ENCODE measurements around the gene CAMK1D. TPM values are rescaled to one million over a fixed set of nuclear protein-coding genes. Genes with fewer than 3 reads are reported as not detected.

Gene CAMK1D
- total RNA-seq, 1 experiment from 2014 or later: 10.2 TPM

DNA sequence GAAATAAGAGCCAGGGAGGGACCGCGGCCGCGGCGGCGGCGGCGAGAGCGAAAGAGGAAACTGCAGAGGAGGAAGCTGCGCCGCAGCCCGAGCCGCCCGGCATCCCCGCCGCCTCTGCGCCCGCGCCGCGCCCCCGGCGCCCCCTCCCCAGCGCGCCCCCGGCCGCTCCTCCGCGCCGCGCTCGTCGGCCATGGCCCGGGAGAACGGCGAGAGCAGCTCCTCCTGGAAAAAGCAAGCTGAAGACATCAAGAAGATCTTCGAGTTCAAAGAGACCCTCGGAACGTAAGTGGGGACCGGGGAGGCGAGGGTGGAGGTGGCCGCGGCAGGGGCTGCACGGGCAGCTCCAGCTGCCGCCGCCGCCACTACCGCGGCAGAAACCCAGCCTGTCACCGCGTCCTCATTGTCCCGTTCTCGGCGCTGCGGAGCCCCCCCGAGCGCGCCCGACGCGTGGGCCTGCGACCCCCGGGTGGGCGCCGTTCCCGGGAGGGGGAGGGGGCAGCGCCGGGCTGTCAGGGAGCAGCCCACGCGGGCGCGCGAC lies 351 bp downstream of the CAMK1D start (continued):
- TF ChIP-seq, protein P1, sequence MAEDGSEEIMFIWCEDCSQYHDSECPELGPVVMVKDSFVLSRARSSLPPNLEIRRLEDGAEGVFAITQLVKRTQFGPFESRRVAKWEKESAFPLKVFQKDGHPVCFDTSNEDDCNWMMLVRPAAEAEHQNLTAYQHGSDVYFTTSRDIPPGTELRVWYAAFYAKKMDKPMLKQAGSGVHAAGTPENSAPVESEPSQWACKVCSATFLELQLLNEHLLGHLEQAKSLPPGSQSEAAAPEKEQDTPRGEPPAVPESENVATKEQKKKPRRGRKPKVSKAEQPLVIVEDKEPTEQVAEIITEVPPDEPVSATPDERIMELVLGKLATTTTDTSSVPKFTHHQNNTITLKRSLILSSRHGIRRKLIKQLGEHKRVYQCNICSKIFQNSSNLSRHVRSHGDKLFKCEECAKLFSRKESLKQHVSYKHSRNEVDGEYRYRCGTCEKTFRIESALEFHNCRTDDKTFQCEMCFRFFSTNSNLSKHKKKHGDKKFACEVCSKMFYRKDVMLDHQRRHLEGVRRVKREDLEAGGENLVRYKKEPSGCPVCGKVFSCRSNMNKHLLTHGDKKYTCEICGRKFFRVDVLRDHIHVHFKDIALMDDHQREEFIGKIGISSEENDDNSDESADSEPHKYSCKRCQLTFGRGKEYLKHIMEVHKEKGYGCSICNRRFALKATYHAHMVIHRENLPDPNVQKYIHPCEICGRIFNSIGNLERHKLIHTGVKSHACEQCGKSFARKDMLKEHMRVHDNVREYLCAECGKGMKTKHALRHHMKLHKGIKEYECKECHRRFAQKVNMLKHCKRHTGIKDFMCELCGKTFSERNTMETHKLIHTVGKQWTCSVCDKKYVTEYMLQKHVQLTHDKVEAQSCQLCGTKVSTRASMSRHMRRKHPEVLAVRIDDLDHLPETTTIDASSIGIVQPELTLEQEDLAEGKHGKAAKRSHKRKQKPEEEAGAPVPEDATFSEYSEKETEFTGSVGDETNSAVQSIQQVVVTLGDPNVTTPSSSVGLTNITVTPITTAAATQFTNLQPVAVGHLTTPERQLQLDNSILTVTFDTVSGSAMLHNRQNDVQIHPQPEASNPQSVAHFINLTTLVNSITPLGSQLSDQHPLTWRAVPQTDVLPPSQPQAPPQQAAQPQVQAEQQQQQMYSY (CRISPR knock-in tag; IDR thresholded peaks at IDR 0.05): no peak
- TF ChIP-seq, protein P2, sequence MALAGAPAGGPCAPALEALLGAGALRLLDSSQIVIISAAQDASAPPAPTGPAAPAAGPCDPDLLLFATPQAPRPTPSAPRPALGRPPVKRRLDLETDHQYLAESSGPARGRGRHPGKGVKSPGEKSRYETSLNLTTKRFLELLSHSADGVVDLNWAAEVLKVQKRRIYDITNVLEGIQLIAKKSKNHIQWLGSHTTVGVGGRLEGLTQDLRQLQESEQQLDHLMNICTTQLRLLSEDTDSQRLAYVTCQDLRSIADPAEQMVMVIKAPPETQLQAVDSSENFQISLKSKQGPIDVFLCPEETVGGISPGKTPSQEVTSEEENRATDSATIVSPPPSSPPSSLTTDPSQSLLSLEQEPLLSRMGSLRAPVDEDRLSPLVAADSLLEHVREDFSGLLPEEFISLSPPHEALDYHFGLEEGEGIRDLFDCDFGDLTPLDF (CRISPR knock-in tag; IDR thresholded peaks at IDR 0.05): no peak
- TF ChIP-seq IRF2 (CRISPR knock-in tag; IDR thresholded peaks at IDR 0.05; ENCODE audit: borderline replicate concordance, low read depth) (no peak), ESRRA (CRISPR knock-in tag; IDR thresholded peaks at IDR 0.05; ENCODE audit: borderline replicate concordance) (no peak), FOXP1 (CRISPR knock-in tag; IDR thresholded peaks at IDR 0.05; ENCODE audit: borderline replicate concordance) (peak; percentile 2; the same call in 1 of the 2 replicates), NFYB (CRISPR knock-in tag; conservative IDR thresholded peaks at IDR 0.05; ENCODE audit: low read depth) (no peak), ETV6 (CRISPR knock-in tag; IDR thresholded peaks at IDR 0.05) (0 out of 2 replicates have a peak, but pooled peaks have one; percentile 42), TP53 (CRISPR knock-in tag; IDR thresholded peaks at IDR 0.05) (no peak), ZNF263 (CRISPR knock-in tag; IDR thresholded peaks at IDR 0.05; ENCODE audit: low read depth) (no peak)
- TF ChIP-seq, protein P3, sequence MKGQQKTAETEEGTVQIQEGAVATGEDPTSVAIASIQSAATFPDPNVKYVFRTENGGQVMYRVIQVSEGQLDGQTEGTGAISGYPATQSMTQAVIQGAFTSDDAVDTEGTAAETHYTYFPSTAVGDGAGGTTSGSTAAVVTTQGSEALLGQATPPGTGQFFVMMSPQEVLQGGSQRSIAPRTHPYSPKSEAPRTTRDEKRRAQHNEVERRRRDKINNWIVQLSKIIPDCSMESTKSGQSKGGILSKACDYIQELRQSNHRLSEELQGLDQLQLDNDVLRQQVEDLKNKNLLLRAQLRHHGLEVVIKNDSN (CRISPR knock-in tag; IDR thresholded peaks at IDR 0.05): no peak

DNA sequence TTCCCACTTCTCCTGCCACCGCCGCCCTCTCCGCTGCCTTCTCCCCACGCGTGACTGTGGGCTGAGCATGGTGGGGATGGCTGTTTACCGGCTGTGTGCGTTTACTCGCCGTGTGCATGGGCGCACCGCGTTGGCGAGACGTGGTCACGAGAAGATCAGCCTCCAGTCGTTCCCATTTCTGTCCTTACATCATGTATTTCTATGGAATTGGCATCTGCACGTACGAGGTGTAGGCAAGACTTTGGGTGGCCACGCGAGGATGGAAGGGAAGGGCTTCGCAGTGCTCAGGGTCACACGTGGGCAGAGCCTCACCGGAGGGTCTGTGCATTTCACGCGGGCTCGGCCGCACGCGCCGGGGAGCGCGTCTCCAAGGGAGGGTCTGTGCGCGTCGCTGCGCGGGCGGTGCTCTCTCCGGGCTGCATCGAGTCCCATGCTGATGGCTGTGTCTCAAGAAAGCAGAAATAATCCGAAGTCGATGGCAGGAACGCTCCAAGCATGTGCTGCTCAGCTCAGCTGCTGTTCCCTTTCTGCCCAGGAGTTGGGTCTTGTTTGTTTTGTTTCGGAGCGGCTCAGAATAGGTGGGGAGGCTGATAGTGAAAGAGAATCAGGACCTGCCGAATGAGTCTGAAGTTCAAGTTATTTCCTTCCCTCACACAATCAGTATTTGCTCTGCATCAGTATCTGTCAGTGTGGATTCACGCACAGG lies 973 bp downstream of the CAMK1D start:
- ChIA-PET POLR2A (interaction anchor here (0.9 kb wide), 1 partner anchor 22 kb away, joined by 3 read pairs; no protein-coding TSS in a partner anchor), CTCF (interaction anchor here (1.2 to 3.2 kb wide), 3 partner anchors 9 to 134 kb away, joined by 4 to 18 read pairs (median 11); no protein-coding TSS in a partner anchor)
- peak; percentile 36 for ATAC-seq
- no peaks in the 10 kb centered on the region for H3K9me3 Mint-ChIP-seq
- H3K27ac Mint-ChIP-seq: peak overlapping the region; percentile 96
- DNase-seq (ENCODE audit: low spot score): peak; percentile 22
- peaks cover 2% of the 10 kb centered on the region; the same call in 1 of the 2 replicates for H3K36me3 Mint-ChIP-seq
- H3K4me3 Mint-ChIP-seq: peak overlapping the region; percentile 99
- peaks cover 47% of the 10 kb centered on the region for H3K27me3 Mint-ChIP-seq (ENCODE audit: low read depth)
- H3K4me1 Mint-ChIP-seq: peaks cover 42% of the 10 kb centered on the region
- TF ChIP-seq, protein P4, sequence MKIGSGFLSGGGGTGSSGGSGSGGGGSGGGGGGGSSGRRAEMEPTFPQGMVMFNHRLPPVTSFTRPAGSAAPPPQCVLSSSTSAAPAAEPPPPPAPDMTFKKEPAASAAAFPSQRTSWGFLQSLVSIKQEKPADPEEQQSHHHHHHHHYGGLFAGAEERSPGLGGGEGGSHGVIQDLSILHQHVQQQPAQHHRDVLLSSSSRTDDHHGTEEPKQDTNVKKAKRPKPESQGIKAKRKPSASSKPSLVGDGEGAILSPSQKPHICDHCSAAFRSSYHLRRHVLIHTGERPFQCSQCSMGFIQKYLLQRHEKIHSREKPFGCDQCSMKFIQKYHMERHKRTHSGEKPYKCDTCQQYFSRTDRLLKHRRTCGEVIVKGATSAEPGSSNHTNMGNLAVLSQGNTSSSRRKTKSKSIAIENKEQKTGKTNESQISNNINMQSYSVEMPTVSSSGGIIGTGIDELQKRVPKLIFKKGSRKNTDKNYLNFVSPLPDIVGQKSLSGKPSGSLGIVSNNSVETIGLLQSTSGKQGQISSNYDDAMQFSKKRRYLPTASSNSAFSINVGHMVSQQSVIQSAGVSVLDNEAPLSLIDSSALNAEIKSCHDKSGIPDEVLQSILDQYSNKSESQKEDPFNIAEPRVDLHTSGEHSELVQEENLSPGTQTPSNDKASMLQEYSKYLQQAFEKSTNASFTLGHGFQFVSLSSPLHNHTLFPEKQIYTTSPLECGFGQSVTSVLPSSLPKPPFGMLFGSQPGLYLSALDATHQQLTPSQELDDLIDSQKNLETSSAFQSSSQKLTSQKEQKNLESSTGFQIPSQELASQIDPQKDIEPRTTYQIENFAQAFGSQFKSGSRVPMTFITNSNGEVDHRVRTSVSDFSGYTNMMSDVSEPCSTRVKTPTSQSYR (CRISPR knock-in tag; IDR thresholded peaks at IDR 0.05): no peak
- no peak for TF ChIP-seq MYBL2 (CRISPR knock-in tag; IDR thresholded peaks at IDR 0.05)
- TF ChIP-seq, protein P5, sequence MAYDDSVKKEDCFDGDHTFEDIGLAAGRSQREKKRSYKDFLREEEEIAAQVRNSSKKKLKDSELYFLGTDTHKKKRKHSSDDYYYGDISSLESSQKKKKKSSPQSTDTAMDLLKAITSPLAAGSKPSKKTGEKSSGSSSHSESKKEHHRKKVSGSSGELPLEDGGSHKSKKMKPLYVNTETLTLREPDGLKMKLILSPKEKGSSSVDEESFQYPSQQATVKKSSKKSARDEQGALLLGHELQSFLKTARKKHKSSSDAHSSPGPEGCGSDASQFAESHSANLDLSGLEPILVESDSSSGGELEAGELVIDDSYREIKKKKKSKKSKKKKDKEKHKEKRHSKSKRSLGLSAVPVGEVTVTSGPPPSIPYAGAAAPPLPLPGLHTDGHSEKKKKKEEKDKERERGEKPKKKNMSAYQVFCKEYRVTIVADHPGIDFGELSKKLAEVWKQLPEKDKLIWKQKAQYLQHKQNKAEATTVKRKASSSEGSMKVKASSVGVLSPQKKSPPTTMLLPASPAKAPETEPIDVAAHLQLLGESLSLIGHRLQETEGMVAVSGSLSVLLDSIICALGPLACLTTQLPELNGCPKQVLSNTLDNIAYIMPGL (CRISPR knock-in tag; IDR thresholded peaks at IDR 0.05): peak; percentile 74; the same call in 1 of the 2 replicates
- no peak; the same call in 1 of the 2 replicates for TF ChIP-seq TEAD1 (CRISPR knock-in tag; IDR thresholded peaks at IDR 0.05)
- TF ChIP-seq CREM (CRISPR knock-in tag; IDR thresholded peaks at IDR 0.05): no peak
- TF ChIP-seq, protein P6, sequence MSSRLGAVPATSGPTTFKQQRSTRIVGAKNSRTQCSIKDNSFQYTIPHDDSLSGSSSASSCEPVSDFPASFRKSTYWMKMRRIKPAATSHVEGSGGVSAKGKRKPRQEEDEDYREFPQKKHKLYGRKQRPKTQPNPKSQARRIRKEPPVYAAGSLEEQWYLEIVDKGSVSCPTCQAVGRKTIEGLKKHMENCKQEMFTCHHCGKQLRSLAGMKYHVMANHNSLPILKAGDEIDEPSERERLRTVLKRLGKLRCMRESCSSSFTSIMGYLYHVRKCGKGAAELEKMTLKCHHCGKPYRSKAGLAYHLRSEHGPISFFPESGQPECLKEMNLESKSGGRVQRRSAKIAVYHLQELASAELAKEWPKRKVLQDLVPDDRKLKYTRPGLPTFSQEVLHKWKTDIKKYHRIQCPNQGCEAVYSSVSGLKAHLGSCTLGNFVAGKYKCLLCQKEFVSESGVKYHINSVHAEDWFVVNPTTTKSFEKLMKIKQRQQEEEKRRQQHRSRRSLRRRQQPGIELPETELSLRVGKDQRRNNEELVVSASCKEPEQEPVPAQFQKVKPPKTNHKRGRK (CRISPR knock-in tag; IDR thresholded peaks at IDR 0.05; ENCODE audit: borderline replicate concordance): no peak
- TF ChIP-seq NR1H2 (CRISPR knock-in tag; IDR thresholded peaks at IDR 0.05): no peak
- no peak for TF ChIP-seq KAT7 (CRISPR knock-in tag; IDR thresholded peaks at IDR 0.05; ENCODE audit: borderline replicate concordance)
- no peak for TF ChIP-seq ZNF232 (CRISPR knock-in tag; IDR thresholded peaks at IDR 0.05)
- no peak for TF ChIP-seq EMX1 (CRISPR knock-in tag; IDR thresholded peaks at IDR 0.05)
- TF ChIP-seq, protein P7, sequence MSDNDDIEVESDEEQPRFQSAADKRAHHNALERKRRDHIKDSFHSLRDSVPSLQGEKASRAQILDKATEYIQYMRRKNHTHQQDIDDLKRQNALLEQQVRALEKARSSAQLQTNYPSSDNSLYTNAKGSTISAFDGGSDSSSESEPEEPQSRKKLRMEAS (CRISPR knock-in tag; IDR thresholded peaks at IDR 0.05): peak; percentile 79

Measured in WTC11 (cell line).